Measurements from ENCODE around the gene DLEC1.

DLEC1 gene

DNA sequence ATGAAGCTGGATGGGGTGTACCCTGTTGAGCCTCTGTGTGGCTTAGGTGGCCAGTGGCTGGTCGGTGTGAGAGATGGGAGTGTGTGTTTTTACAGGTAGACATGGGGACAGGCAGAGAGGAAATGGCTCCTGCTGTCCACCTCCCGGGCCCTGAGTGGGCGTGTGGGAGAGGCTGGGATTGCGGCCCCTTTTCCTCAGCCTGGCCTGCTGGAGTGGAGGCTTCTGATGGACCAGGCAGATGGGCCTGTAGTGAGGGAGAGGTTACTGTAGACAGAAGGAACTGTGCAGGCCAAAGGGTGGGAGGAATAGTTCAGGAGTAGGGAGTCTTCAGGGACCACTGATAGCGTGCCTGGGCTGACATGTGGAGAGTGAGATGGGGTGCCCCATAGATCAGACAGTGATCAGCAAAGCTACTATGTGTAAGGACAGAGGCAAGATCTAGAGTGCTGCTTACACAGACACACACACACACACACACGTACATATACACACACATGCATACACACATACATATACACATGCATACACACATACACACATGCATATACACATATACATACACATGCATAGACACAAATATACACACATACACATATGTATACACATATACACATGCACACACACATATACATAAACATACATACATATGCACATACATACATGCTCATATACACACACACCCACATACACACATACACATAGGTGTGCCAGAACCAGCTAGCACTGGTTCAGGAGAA, 71.5 kb downstream of the DLEC1 start:
- no peaks in the 10 kb centered on the region for H3K79me2 ChIP-seq (ENCODE audit: insufficient read depth, low read length)
- H3K27me3 ChIP-seq (ENCODE audit: insufficient read depth, low read length, poor library complexity, severe bottlenecking) = no peaks in the 10 kb centered on the region

DNA sequence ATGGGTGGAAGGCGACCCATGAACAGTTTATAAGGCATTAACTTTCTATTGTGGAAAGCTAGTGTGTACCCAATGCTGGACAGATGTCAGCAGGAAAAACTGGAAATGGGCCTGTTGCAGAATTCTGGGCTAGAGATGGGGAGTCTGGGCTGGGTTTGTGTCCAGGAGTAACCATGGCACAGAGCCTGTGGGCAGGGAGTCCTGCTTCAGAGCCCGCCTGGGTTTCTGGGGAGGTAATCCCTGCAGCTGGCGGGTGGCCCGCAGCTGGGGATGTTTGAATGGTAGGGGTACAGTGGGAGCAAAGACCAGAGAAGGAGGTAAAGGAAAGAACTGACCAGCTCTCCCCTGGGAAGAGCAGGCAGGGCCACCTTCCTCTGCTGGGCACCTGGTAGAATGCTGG, 72.2 kb downstream of the DLEC1 start:
- Histone ChIP-seq H3K36me3 (ENCODE audit: insufficient read depth, low read length) (no peaks in the 10 kb centered on the region), H3K9ac (ENCODE audit: low read depth, low read length, poor library complexity, severe bottlenecking) (no peak overlapping the region), H3K79me2 (ENCODE audit: insufficient read depth, low read length) (no peaks in the 10 kb centered on the region), H3K9me3 (ENCODE audit: insufficient read depth, low read depth, low read length) (no peaks in the 10 kb centered on the region), H3K9me2 (replicated peaks; ENCODE audit: low read depth, low read length) (no peaks in the 10 kb centered on the region), H3F3A (ENCODE audit: low read depth) (no peaks in the 10 kb centered on the region), H3K27me3 (ENCODE audit: insufficient read depth, low read length, poor library complexity, severe bottlenecking) (no peaks in the 10 kb centered on the region), H4K20me1 (ENCODE audit: insufficient read depth, low read length, poor library complexity, severe bottlenecking) (no peaks in the 10 kb centered on the region), H3K4me3 (ENCODE audit: low read length, poor library complexity, severe bottlenecking) (no peak overlapping the region), H2AFZ (ENCODE audit: low read length) (no peak overlapping the region), H3K4me2 (ENCODE audit: low read depth, low read length, poor library complexity, severe bottlenecking) (no peak overlapping the region), H3K4me1 (ENCODE audit: insufficient read depth, low read length, poor library complexity, severe bottlenecking) (no peaks in the 10 kb centered on the region)
- TF ChIP-seq, protein P1, sequence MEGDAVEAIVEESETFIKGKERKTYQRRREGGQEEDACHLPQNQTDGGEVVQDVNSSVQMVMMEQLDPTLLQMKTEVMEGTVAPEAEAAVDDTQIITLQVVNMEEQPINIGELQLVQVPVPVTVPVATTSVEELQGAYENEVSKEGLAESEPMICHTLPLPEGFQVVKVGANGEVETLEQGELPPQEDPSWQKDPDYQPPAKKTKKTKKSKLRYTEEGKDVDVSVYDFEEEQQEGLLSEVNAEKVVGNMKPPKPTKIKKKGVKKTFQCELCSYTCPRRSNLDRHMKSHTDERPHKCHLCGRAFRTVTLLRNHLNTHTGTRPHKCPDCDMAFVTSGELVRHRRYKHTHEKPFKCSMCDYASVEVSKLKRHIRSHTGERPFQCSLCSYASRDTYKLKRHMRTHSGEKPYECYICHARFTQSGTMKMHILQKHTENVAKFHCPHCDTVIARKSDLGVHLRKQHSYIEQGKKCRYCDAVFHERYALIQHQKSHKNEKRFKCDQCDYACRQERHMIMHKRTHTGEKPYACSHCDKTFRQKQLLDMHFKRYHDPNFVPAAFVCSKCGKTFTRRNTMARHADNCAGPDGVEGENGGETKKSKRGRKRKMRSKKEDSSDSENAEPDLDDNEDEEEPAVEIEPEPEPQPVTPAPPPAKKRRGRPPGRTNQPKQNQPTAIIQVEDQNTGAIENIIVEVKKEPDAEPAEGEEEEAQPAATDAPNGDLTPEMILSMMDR (conservative IDR thresholded peaks at IDR 0.05; ENCODE audit: low read length) = no peak
- TF ChIP-seq EZH2phosphoT487 (IDR thresholded peaks at IDR 0.05; ENCODE audit: borderline replicate concordance) = no peak

More for the DNA sequence above, 71.5 kb downstream of the DLEC1 start:
- TF ChIP-seq, protein P1 (conservative IDR thresholded peaks at IDR 0.05; ENCODE audit: low read length) = no peak
- TF ChIP-seq EZH2phosphoT487 (IDR thresholded peaks at IDR 0.05; ENCODE audit: borderline replicate concordance) = no peak
- no peak overlapping the region for H3K9ac ChIP-seq (ENCODE audit: low read depth, low read length, poor library complexity, severe bottlenecking)
- no peak overlapping the region for H3K4me2 ChIP-seq (ENCODE audit: low read depth, low read length, poor library complexity, severe bottlenecking)
- no peaks in the 10 kb centered on the region for H3K4me1 ChIP-seq (ENCODE audit: insufficient read depth, low read length, poor library complexity, severe bottlenecking)
- H3K36me3 ChIP-seq (ENCODE audit: insufficient read depth, low read length) = no peaks in the 10 kb centered on the region
- no peaks in the 10 kb centered on the region for H3K9me2 ChIP-seq (replicated peaks; ENCODE audit: low read depth, low read length)
- no peaks in the 10 kb centered on the region for H4K20me1 ChIP-seq (ENCODE audit: insufficient read depth, low read length, poor library complexity, severe bottlenecking)
- H2AFZ ChIP-seq (ENCODE audit: low read length) = no peak overlapping the region
- no peaks in the 10 kb centered on the region for H3F3A ChIP-seq (ENCODE audit: low read depth)
- peaks cover 5% of the 10 kb centered on the region; the same call in 1 of the 2 replicates for H3K9me3 ChIP-seq (ENCODE audit: insufficient read depth, low read depth, low read length)
- no peak overlapping the region for H3K4me3 ChIP-seq (ENCODE audit: low read length, poor library complexity, severe bottlenecking)

DNA sequence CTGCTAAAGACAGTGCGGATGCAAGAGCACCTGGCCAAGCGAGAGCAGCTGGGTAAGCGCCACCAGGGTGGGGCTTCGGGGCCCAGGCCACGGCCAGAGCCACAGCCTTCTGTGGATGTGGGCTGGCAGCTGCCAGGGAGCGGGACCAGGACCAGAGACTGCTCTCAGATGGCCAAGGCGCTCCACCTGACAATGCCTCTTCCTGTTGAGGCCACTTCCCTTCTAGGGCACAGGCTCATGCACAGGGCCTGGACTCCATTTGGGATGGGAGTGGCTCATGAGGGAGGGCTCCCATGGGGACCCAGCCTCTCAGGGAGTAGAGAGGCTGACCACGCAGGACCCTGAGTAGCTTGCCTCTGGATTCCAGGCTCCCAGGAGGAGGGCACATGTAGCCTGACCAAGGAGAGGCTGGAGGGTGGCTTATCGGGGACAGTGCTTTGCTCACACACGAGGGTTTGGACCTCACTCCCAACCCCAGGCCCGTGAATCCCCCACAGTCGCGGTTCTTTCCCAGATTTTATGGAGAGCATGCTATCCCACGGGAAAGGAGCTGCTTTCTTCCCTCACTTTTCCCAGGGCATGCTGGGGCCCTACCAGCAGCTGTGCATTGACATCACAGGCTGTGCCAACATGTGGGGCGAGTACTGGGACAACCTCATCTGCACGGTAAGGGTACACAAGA, 72.8 kb downstream of the DLEC1 start:
- Histone ChIP-seq H3K79me2 (ENCODE audit: insufficient read depth, low read length) (no peaks in the 10 kb centered on the region), H4K20me1 (ENCODE audit: insufficient read depth, low read length, poor library complexity, severe bottlenecking) (no peaks in the 10 kb centered on the region), H3K4me3 (ENCODE audit: low read length, poor library complexity, severe bottlenecking) (no peak overlapping the region), H3K27me3 (ENCODE audit: insufficient read depth, low read length, poor library complexity, severe bottlenecking) (no peaks in the 10 kb centered on the region), H3K9ac (ENCODE audit: low read depth, low read length, poor library complexity, severe bottlenecking) (no peak overlapping the region), H3F3A (ENCODE audit: low read depth) (no peaks in the 10 kb centered on the region), H3K9me3 (ENCODE audit: insufficient read depth, low read depth, low read length) (no peaks in the 10 kb centered on the region), H3K4me1 (ENCODE audit: insufficient read depth, low read length, poor library complexity, severe bottlenecking) (no peaks in the 10 kb centered on the region), H3K36me3 (ENCODE audit: insufficient read depth, low read length) (no peaks in the 10 kb centered on the region), H2AFZ (ENCODE audit: low read length) (no peak overlapping the region), H3K9me2 (replicated peaks; ENCODE audit: low read depth, low read length) (no peaks in the 10 kb centered on the region), H3K4me2 (ENCODE audit: low read depth, low read length, poor library complexity, severe bottlenecking) (no peak overlapping the region)
- TF ChIP-seq EZH2phosphoT487 (IDR thresholded peaks at IDR 0.05; ENCODE audit: borderline replicate concordance) = no peak
- TF ChIP-seq, protein P1 (conservative IDR thresholded peaks at IDR 0.05; ENCODE audit: low read length) = no peak

All from Loucy (cell line).